ENCODE results near the gene PGBD1.

DNA sequence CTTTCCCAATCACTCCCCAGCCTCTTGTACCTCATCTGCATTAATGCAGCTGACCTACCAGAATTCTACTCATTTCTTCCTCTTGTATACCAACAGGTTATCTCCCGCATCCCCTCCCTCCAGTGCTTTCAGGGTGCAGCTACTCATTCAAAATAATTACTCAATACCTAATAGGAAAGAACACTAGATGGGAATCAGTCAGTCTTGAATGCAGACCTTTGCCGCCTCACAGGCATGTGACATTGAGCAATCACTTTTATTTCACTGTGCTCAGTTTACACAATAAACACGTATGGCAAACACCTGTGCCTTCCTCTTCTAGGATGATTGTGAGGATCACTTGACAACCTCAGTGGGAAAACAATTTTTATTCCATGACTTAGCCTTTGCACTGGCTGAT lies 41.3 kb downstream of the PGBD1 start:
- TF ChIP-seq, protein P1, sequence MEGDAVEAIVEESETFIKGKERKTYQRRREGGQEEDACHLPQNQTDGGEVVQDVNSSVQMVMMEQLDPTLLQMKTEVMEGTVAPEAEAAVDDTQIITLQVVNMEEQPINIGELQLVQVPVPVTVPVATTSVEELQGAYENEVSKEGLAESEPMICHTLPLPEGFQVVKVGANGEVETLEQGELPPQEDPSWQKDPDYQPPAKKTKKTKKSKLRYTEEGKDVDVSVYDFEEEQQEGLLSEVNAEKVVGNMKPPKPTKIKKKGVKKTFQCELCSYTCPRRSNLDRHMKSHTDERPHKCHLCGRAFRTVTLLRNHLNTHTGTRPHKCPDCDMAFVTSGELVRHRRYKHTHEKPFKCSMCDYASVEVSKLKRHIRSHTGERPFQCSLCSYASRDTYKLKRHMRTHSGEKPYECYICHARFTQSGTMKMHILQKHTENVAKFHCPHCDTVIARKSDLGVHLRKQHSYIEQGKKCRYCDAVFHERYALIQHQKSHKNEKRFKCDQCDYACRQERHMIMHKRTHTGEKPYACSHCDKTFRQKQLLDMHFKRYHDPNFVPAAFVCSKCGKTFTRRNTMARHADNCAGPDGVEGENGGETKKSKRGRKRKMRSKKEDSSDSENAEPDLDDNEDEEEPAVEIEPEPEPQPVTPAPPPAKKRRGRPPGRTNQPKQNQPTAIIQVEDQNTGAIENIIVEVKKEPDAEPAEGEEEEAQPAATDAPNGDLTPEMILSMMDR (IDR thresholded peaks at IDR 0.05), result no peak
- TF ChIP-seq POLR2AphosphoS5 (IDR thresholded peaks at IDR 0.05) (no peak), EP300 (IDR thresholded peaks at IDR 0.05) (no peak), POLR2A (IDR thresholded peaks at IDR 0.05; ENCODE audit: low read depth) (no peak)
